Heart left ventricle (tissue), 13 donors: ENCODE data around the gene ETNK2.

Experiments used
- CTCF ChIP-seq, 12 donors: fragments of 200-600 bp; sonication (generic) in 4 of 12; IDR thresholded peaks; one replicate each; pipeline versions ENCODE4 v1.5.0 to v1.8.0; 2018 to 2022; ENCODE audit warnings: antibody characterized with exemption in 12 of 12, mild to moderate bottlenecking in 5 of 12
- POLR2A ChIP-seq, 2 donors: fragments of 450-650 bp; IDR thresholded peaks; one replicate each; pipeline ENCODE4 v1.6.1; 2017; ENCODE audit warnings: antibody characterized with exemption in 2 of 2, mild to moderate bottlenecking in 2 of 2, moderate library complexity in 2 of 2
- donor health status: ischemic (EF 13 %, LVEDD 7.1; RV severe dilation, severe dysfunction).
- donor health status: DM: no; HTN: yes; CAD: no.
- donor health status: DM: no; HTN: no; CAD: no.
- donor health status: ischemic (EF 25% LVEDD 6.9; RV normal size, moderate dysfunction).
- donor health status: ischemic (EF 25% LVEDD 5.7; RV mildly dilated, moderate dysfunction).
- donor health status: ischemic (EF 35%, LVEDD 5.7; RV mildly dilated, moderate dysfunction).
- donor health status: nonischemic (EF 11% LVEDD 7.7; RV severe dilation, severe dysfunction).
- donor health status: DM: yes; HTN: yes; CAD: no.
- donor health status: PGD.
- donor health status: ischemic (EF 29% LVEDD 5.4; RV normal size, mild dysfunction).
- donor health status: nonischemic (EF 23%, LVEDD 6.1; RV moderate dilation, normal function).

GRCh38 chr1:204194771-204195170 lies 42.9 kb upstream of the ETNK2 start:
- TF ChIP-seq CTCF (IDR thresholded peaks at IDR 0.05) = no peak
- no peak for TF ChIP-seq POLR2A (IDR thresholded peaks at IDR 0.05)
